Fibroblast of lung (primary cell): ENCODE results near the gene TNFAIP8L3.

ENCODE experiments used
- EZH2 ChIP-seq: IDR thresholded peaks from 2 replicates; pipeline ENCODE4 v1.5.1; 2012; ENCODE audit warnings: low read length, control low read depth, mild to moderate bottlenecking; ENCODE audit errors: missing control alignments
- TF ChIP-seq, protein P1 (sequence below), 2 donors: IDR thresholded peaks in 1 of 2; conservative IDR thresholded peaks in 1 of 2; 1 replicate in 1 of 2; 2 replicates in 1 of 2; pipeline ENCODE4 v1.5.1; 2011 to 2012; ENCODE audit warnings: low read length in 2 of 2, control low read depth in 1 of 2, inconsistent platforms in 1 of 2, low read depth in 1 of 2, mild to moderate bottlenecking in 1 of 2

- TF ChIP-seq, protein P1, sequence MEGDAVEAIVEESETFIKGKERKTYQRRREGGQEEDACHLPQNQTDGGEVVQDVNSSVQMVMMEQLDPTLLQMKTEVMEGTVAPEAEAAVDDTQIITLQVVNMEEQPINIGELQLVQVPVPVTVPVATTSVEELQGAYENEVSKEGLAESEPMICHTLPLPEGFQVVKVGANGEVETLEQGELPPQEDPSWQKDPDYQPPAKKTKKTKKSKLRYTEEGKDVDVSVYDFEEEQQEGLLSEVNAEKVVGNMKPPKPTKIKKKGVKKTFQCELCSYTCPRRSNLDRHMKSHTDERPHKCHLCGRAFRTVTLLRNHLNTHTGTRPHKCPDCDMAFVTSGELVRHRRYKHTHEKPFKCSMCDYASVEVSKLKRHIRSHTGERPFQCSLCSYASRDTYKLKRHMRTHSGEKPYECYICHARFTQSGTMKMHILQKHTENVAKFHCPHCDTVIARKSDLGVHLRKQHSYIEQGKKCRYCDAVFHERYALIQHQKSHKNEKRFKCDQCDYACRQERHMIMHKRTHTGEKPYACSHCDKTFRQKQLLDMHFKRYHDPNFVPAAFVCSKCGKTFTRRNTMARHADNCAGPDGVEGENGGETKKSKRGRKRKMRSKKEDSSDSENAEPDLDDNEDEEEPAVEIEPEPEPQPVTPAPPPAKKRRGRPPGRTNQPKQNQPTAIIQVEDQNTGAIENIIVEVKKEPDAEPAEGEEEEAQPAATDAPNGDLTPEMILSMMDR (conservative IDR thresholded peaks at IDR 0.05 in 1 of 2, IDR thresholded peaks at IDR 0.05 in 1 of 2; ENCODE audit: low read depth in 1 of 2, low read length in 2 of 2), result no peak
- no peak for TF ChIP-seq EZH2
Measured at GRCh38 chr15:51075826-51076523, 18.7 kb downstream of the TNFAIP8L3 start.
